Superior temporal gyrus (tissue), 1 donor: ENCODE data around the gene HDAC1.

ENCODE experiments used
- DNase-seq: peaks from one replicate; pipeline ENCODE4 v3.0.0-alpha.2; 2016; ENCODE audit errors: extremely low spot score

Gene HDAC1

DNA sequence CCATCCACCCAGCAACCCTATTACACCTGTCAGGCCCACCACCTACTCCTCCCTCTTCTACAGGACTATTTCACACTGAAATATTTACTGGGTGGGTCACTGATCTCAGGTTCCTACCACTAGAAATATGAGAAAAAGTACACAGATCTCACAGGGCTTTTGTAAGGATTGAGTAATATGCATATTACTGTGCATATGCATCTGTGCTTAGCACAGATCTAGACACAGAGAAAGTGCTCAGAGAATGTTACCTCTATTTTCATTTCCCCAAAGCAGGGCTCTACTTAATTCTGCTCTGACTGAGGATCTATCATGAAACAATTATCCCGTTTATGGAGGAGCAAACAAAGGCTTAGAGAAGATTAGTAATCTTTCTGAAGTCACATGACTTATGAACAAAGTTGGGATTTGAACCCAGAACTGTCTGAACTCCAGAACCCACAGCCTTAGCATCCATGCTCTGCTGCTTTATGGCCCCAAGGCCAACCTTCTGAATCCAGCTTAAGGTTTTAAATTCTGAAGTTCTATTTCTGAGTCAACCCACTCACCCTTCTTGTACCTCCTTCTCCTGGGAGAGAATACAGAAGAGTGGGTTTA is 82.2 kb downstream of the HDAC1 start:
- DNase-seq: no peak

DNA sequence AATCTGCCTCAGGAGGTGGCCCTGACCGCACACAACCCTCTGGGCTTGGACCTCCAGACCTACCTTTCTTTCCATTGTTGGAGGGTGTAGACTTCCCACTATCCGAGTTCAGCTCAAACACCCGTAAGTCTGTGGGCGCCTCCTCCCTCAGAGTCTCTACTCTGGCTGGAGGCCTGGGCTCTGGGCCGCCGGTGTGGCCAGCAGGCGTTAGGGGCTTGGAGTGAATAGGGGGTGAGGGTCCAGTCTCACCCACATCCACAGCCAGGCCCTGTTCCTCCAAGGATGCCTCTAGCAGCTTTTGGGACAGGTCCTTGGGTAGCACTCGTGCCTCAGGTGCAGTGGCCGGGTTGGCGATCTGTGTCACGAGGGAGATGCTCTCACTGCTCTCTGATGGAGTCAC is 84.3 kb downstream of the HDAC1 start:
- DNase-seq: no peak

GRCh38 chr1:32377541-32378220 is 85.8 kb downstream of the HDAC1 start:
- DNase-seq: no peak

DNA sequence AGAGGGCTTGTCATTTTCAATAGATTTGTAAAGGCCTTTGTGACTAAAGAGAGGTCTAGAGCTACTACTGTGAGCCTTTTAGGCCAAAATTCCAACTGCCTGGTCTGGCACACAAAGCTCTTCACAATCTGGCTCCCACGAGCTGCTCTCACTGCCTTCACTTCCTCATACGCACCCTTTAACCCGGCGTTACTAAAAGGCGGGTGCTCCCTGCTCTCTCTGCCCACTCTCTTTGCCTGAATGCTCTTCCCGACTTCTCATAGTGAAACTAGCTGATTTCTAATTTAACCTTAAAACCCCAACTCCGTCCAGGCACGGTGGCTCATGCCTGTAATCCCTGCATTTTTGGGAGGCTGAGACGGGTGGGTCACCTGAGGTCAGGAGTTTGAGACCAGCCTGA is 88.2 kb downstream of the HDAC1 start:
- DNase-seq: no peak
